GM18870 (cell line): ENCODE results near the gene PTGS2.
A peak's percentile ranks its signal among the peaks of the same experiment; 100 is the strongest.
"Not testable (repeated sequence)": the region's sequence is repeated elsewhere in the genome, so short reads cannot be mapped to it uniquely, and the experiment has no call there.

ENCODE experiments used
- ATAC-seq: cut with Tn5 transposase; IDR thresholded peaks from one replicate; pipeline ENCODE4 v1.9.1; 2021; ENCODE audit warnings: moderate library complexity; ENCODE audit not compliant: unreplicated experiment

Gene PTGS2

GRCh38 chr1:186670297-186671135, 9.7 kb downstream of the PTGS2 start:
- no peak for ATAC-seq

- not testable (repeated sequence) for ATAC-seq
Observed at GRCh38 chr1:186669784-186670183, 10.4 kb downstream of the PTGS2 start.

- not testable (repeated sequence) for ATAC-seq
Observed at GRCh38 chr1:186664217-186664616, 16.0 kb downstream of the PTGS2 start.

GRCh38 chr1:186662752-186663151, 17.5 kb downstream of the PTGS2 start:
- no peak for ATAC-seq

- ATAC-seq, result no peak
Observed at GRCh38 chr1:186659890-186660341, 20.3 kb downstream of the PTGS2 start.

- ATAC-seq, result no peak
Observed at GRCh38 chr1:186658999-186659398, 21.2 kb downstream of the PTGS2 start.

- ATAC-seq, result no peak
Observed at GRCh38 chr1:186657481-186657880, 22.7 kb downstream of the PTGS2 start.

- no peak for ATAC-seq
Observed at GRCh38 chr1:186655876-186656275, 24.3 kb downstream of the PTGS2 start.

GRCh38 chr1:186654741-186655140, 25.5 kb downstream of the PTGS2 start:
- ATAC-seq, result no peak

- ATAC-seq, result no peak
Observed at GRCh38 chr1:186653312-186653711, 26.9 kb downstream of the PTGS2 start.

GRCh38 chr1:186648613-186649012, 31.6 kb downstream of the PTGS2 start:
- ATAC-seq, result no peak

GRCh38 chr1:186647985-186648384, 32.2 kb downstream of the PTGS2 start:
- ATAC-seq, result not testable (repeated sequence)

- no peak for ATAC-seq
Observed at GRCh38 chr1:186643614-186644013, 36.6 kb downstream of the PTGS2 start.

GRCh38 chr1:186637567-186637966, 42.7 kb downstream of the PTGS2 start:
- ATAC-seq, result not testable (repeated sequence)

GRCh38 chr1:186636786-186637185, 43.4 kb downstream of the PTGS2 start:
- ATAC-seq, result no peak

- ATAC-seq, result no peak
Observed at GRCh38 chr1:186634511-186634910, 45.7 kb downstream of the PTGS2 start.

GRCh38 chr1:186633116-186633515, 47.1 kb downstream of the PTGS2 start:
- ATAC-seq, result no peak

GRCh38 chr1:186629341-186629740, 50.9 kb downstream of the PTGS2 start:
- no peak for ATAC-seq

- ATAC-seq, result peak; percentile 65
Observed at GRCh38 chr1:186628910-186629309, 51.3 kb downstream of the PTGS2 start.

- no peak for ATAC-seq
Observed at GRCh38 chr1:186627019-186627418, 53.2 kb downstream of the PTGS2 start.

GRCh38 chr1:186626356-186626932, 53.8 kb downstream of the PTGS2 start:
- ATAC-seq, result no peak

GRCh38 chr1:186623551-186623950, 56.7 kb downstream of the PTGS2 start:
- no peak for ATAC-seq
